SK-N-SH (cell line): Measurements from ENCODE around the gene SPIB. TPM values are rescaled to one million over a fixed set of nuclear protein-coding genes. Genes with fewer than 3 reads are reported as not detected.

Source experiments
- polyA plus RNA-seq, 3 experiments: library from polyadenylated mRNA; depleted of rRNA; stranded (reverse); fragments of >200 nt; gene quantifications; 2 replicates each; pipeline ENCODE4 v1.2.3, GENCODE V29; 2012

Gene SPIB
- polyA plus RNA-seq, 1 of the 3 experiments (the other 2 are of a cell fraction): not detected

Other genes with a start within 250 kb of the SPIB start
- gene MYH14, start 215.3 kb upstream of the SPIB start, polyA plus RNA-seq (2012; rRNA removed): 0.02 TPM in 1 of 2 replicates, not detected in the other
- gene KCNC3, start 89.6 kb upstream of the SPIB start, polyA plus RNA-seq (2012; rRNA removed): 0.26 and 0.30 TPM in 2 replicates
- gene NAPSA, start 53.3 kb upstream of the SPIB start, polyA plus RNA-seq (2012; rRNA removed): 0.43 and 0.76 TPM in 2 replicates
- 72.8 and 108 TPM in 2 replicates for gene NR1H2, start 42.5 kb upstream of the SPIB start, polyA plus RNA-seq (2012; rRNA removed)
- gene POLD1, start 34.6 kb upstream of the SPIB start, polyA plus RNA-seq (2012; rRNA removed): 28.6 and 33.6 TPM in 2 replicates
- gene MYBPC2, start 14.0 kb downstream of the SPIB start, polyA plus RNA-seq (2012; rRNA removed): not detected in 2 replicates
- gene EMC10, start 57.6 kb downstream of the SPIB start, polyA plus RNA-seq (2012; rRNA removed): 218 and 219 TPM in 2 replicates
- 1.1 and 1.3 TPM in 2 replicates for gene GARIN5A, start 57.9 kb downstream of the SPIB start, polyA plus RNA-seq (2012; rRNA removed)
- 71.5 and 81.2 TPM in 2 replicates for gene JOSD2, start 92.3 kb downstream of the SPIB start, polyA plus RNA-seq (2012; rRNA removed)
- gene ASPDH, start 95.0 kb downstream of the SPIB start, polyA plus RNA-seq (2012; rRNA removed): 0.07 and 0.32 TPM in 2 replicates
- 5.4 and 6.9 TPM in 2 replicates for gene LRRC4B, start 149.5 kb downstream of the SPIB start, polyA plus RNA-seq (2012; rRNA removed)
- gene SYT3, start 220.9 kb downstream of the SPIB start, polyA plus RNA-seq (2012; rRNA removed): 0.52 and 0.94 TPM in 2 replicates
- gene C19orf81, start 230.5 kb downstream of the SPIB start, polyA plus RNA-seq (2012; rRNA removed): 3.4 and 5.7 TPM in 2 replicates